ENCODE results near the gene SUGCT.

The SUGCT gene

GRCh38 chr7:40701836-40702551 is 567.2 kb downstream of the SUGCT start:
- DNase-seq: no peak

GRCh38 chr7:40704172-40704571 is 569.4 kb downstream of the SUGCT start:
- no peak for DNase-seq

GRCh38 chr7:40706829-40707228 is 572.0 kb downstream of the SUGCT start:
- DNase-seq: no peak

GRCh38 chr7:40709062-40709964 is 574.5 kb downstream of the SUGCT start:
- no peak for DNase-seq

GRCh38 chr7:40711706-40712105 is 576.9 kb downstream of the SUGCT start:
- no peak for DNase-seq

- no peak for DNase-seq
Observed at GRCh38 chr7:40714363-40715052, 579.7 kb downstream of the SUGCT start.

- DNase-seq: no peak
Observed at GRCh38 chr7:40715053-40715430, 580.2 kb downstream of the SUGCT start.

- no peak for DNase-seq
Observed at GRCh38 chr7:40716052-40716451, 581.2 kb downstream of the SUGCT start.

GRCh38 chr7:40717242-40717641 is 582.4 kb downstream of the SUGCT start:
- DNase-seq: no peak

- no peak for DNase-seq
Observed at GRCh38 chr7:40720416-40720815, 585.6 kb downstream of the SUGCT start.

GRCh38 chr7:40721342-40721949 is 586.6 kb downstream of the SUGCT start:
- DNase-seq: no peak

- DNase-seq: no peak
Observed at GRCh38 chr7:40722242-40722641, 587.4 kb downstream of the SUGCT start.

- DNase-seq: no peak
Observed at GRCh38 chr7:40723829-40724228, 589.0 kb downstream of the SUGCT start.

GRCh38 chr7:40726559-40726958 is 591.8 kb downstream of the SUGCT start:
- no peak for DNase-seq

GRCh38 chr7:40733114-40733513 is 598.3 kb downstream of the SUGCT start:
- no peak for DNase-seq

- DNase-seq: no peak
Observed at GRCh38 chr7:40733578-40733977, 598.8 kb downstream of the SUGCT start.

- DNase-seq: no peak
Observed at GRCh38 chr7:40739257-40739656, 604.5 kb downstream of the SUGCT start.

- no peak for DNase-seq
Observed at GRCh38 chr7:40742270-40742669, 607.5 kb downstream of the SUGCT start.

- no peak for DNase-seq
Observed at GRCh38 chr7:40746841-40747556, 612.2 kb downstream of the SUGCT start.

GRCh38 chr7:40747856-40748255 is 613.1 kb downstream of the SUGCT start:
- DNase-seq: no peak

- no peak for DNase-seq
Observed at GRCh38 chr7:40749877-40750276, 615.1 kb downstream of the SUGCT start.

GRCh38 chr7:40753455-40753854 is 618.6 kb downstream of the SUGCT start:
- no peak for DNase-seq

GRCh38 chr7:40755438-40755837 is 620.6 kb downstream of the SUGCT start:
- no peak for DNase-seq

All from NCI-H510A treated with DMSO at 0.1 percent for 48 hours (cell line).